ENCODE results near the gene CRYZ.

GRCh38 chr1:74683656-74684055, 49.2 kb downstream of the CRYZ start:
- TF ChIP-seq, protein P1, sequence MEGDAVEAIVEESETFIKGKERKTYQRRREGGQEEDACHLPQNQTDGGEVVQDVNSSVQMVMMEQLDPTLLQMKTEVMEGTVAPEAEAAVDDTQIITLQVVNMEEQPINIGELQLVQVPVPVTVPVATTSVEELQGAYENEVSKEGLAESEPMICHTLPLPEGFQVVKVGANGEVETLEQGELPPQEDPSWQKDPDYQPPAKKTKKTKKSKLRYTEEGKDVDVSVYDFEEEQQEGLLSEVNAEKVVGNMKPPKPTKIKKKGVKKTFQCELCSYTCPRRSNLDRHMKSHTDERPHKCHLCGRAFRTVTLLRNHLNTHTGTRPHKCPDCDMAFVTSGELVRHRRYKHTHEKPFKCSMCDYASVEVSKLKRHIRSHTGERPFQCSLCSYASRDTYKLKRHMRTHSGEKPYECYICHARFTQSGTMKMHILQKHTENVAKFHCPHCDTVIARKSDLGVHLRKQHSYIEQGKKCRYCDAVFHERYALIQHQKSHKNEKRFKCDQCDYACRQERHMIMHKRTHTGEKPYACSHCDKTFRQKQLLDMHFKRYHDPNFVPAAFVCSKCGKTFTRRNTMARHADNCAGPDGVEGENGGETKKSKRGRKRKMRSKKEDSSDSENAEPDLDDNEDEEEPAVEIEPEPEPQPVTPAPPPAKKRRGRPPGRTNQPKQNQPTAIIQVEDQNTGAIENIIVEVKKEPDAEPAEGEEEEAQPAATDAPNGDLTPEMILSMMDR (IDR thresholded peaks at IDR 0.05): no peak
- TF ChIP-seq POLR2A (IDR thresholded peaks at IDR 0.05): no peak
